Esophagus muscularis mucosa (tissue), 4 donors: ENCODE measurements around the gene SLIT1.
"Not testable (repeated sequence)": the region's sequence is repeated elsewhere in the genome, so short reads cannot be mapped to it uniquely, and the experiment has no call there.

Experiments used
- CTCF ChIP-seq, 3 experiments: fragments of 200-600 bp in 2 of 3; fragments of 450-650 bp in 1 of 3; sonication (generic) in 2 of 3; IDR thresholded peaks; one replicate each; pipeline ENCODE4 v1.5.1; 2017 to 2019; ENCODE audit warnings: antibody characterized with exemption in 3 of 3, mild to moderate bottlenecking in 2 of 3, moderate library complexity in 1 of 3
- EP300 ChIP-seq: sonication (generic); formaldehyde crosslinking; IDR thresholded peaks from one replicate; pipeline ENCODE4 v1.6.1; 2017; ENCODE audit warnings: antibody characterized with exemption
- POLR2A ChIP-seq: fragments of 450-650 bp; IDR thresholded peaks from one replicate; pipeline ENCODE4 v1.6.1; 2017; ENCODE audit warnings: antibody characterized with exemption, moderate library complexity, mild to moderate bottlenecking, low read depth

DNA sequence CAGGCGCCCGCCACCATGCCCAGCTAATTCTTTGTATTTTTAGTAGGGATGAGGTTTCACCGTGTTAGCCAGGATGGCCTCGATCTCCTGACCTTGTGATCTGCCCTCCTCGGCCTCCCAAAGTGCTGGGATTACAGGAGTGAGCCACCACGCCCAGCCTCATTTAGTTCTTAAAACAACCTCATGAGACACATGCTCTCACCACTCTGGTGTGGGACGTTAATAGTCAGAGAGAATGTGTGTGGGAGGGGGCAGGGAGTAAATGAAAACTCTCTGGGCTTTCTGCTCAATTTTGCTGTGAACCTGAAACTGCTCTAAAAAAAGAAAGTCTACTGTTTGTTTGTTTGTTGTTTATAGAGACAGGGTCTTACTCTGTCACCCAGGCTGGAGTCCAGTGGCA lies 103.2 kb downstream of the SLIT1 start:
- not testable (repeated sequence) for TF ChIP-seq CTCF (IDR thresholded peaks at IDR 0.05); EP300; POLR2A
